ENCODE measurements around the gene CSDE1.
"Not testable (repeated sequence)": the region's sequence is repeated elsewhere in the genome, so short reads cannot be mapped to it uniquely, and the experiment has no call there.

The CSDE1 gene

GRCh38 chr1:114756009-114756892 lies 1.5 kb downstream of the CSDE1 start:
- ATAC-seq = no peak
- Mint-ChIP-seq H3K27me3 (no peaks in the 10 kb centered on the region), H3K4me3 (peak overlapping the region; percentile 97), H3K4me1 (peaks cover 65% of the 10 kb centered on the region), H3K36me3 (peaks cover 7% of the 10 kb centered on the region), H3K27ac (peak overlapping the region; percentile 100), H3K9me3 (peaks cover 2% of the 10 kb centered on the region)

GRCh38 chr1:114755006-114755931 lies 2.5 kb downstream of the CSDE1 start:
- Mint-ChIP-seq H3K27ac (peak overlapping the region; percentile 100), H3K9me3 (peaks cover 2% of the 10 kb centered on the region), H3K4me1 (peaks cover 75% of the 10 kb centered on the region), H3K4me3 (peak overlapping the region; percentile 97), H3K27me3 (no peaks in the 10 kb centered on the region), H3K36me3 (peaks cover 13% of the 10 kb centered on the region)
- ATAC-seq = no peak

- peaks cover 26% of the 10 kb centered on the region for H3K36me3 Mint-ChIP-seq
- not testable (repeated sequence) for H3K27me3 Mint-ChIP-seq, H3K9me3 Mint-ChIP-seq, ATAC-seq, H3K27ac Mint-ChIP-seq
- peak overlapping the region; percentile 29 for H3K4me3 Mint-ChIP-seq
- peaks cover 87% of the 10 kb centered on the region for H3K4me1 Mint-ChIP-seq
Measured at GRCh38 chr1:114753702-114754101, 4.1 kb downstream of the CSDE1 start.

DNA sequence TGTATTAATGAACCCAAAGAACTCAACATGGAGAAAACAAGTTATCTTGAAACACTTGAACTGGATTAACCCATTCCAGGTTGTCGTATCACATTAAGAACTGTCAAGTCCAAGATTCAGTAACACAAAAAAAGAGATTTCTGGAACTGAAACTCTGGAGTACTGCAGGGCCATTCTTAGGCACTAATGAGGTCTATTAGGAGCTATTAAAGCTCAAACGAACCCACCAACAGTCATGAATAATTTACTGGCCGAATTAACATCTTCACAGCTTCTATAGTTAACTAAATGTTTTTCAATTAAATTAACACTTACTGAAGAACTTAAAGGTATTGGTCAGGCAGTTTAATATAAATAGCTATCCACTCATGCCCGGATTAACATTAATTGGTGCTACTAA lies 4.6 kb downstream of the CSDE1 start:
- ATAC-seq = no peak
- peaks cover 32% of the 10 kb centered on the region for H3K36me3 Mint-ChIP-seq
- no peaks in the 10 kb centered on the region for H3K27me3 Mint-ChIP-seq
- peaks cover 87% of the 10 kb centered on the region for H3K4me1 Mint-ChIP-seq
- H3K27ac Mint-ChIP-seq = no peak overlapping the region
- no peak overlapping the region for H3K4me3 Mint-ChIP-seq
- no peaks in the 10 kb centered on the region for H3K9me3 Mint-ChIP-seq

GRCh38 chr1:114750780-114751179 lies 7.0 kb downstream of the CSDE1 start:
- H3K4me1 Mint-ChIP-seq = peaks cover 90% of the 10 kb centered on the region
- no peak for ATAC-seq
- no peaks in the 10 kb centered on the region for H3K9me3 Mint-ChIP-seq
- no peaks in the 10 kb centered on the region for H3K27me3 Mint-ChIP-seq
- H3K36me3 Mint-ChIP-seq = peaks cover 40% of the 10 kb centered on the region
- no peak overlapping the region for H3K27ac Mint-ChIP-seq
- no peak overlapping the region for H3K4me3 Mint-ChIP-seq

- peaks cover 44% of the 10 kb centered on the region for H3K36me3 Mint-ChIP-seq
- H3K4me3 Mint-ChIP-seq = no peak overlapping the region
- ATAC-seq = no peak
- no peak overlapping the region for H3K27ac Mint-ChIP-seq
- no peaks in the 10 kb centered on the region for H3K27me3 Mint-ChIP-seq
- peaks cover 85% of the 10 kb centered on the region for H3K4me1 Mint-ChIP-seq
- H3K9me3 Mint-ChIP-seq = no peaks in the 10 kb centered on the region
Measured at GRCh38 chr1:114749835-114750234, 7.9 kb downstream of the CSDE1 start.

DNA sequence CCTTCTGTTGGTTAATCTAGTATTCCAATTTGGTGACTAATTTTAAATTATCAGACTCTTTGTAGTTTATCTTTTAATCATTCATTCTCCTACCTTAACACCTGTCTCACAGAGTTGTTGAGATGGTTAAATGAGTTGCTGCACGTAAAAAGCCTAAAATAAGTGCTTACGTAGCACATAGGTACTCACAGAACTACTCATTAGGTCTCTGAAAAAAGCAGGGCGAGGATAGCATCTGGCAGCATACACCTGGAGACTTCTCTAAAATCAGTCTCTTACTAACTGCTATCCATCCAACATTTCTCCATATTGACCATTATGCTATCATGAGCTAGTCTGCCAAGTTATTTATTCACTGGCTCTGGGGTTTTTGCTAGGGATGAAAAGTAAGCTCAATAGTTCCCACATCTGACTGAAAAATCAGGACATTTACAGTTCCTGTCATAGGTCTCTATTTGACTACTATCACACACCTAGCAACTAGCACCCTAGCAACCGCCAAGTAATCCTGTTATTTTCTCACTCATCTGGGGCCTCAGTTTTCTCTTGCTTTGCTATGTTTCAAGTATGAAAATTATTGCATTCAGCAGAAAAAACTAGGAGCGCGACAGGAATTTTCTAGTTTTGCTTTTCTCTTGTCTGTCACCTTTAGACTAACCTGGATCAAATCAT lies 11.2 kb downstream of the CSDE1 start:
- peaks cover 49% of the 10 kb centered on the region for H3K36me3 Mint-ChIP-seq
- no peaks in the 10 kb centered on the region for H3K9me3 Mint-ChIP-seq
- no peak overlapping the region for H3K4me3 Mint-ChIP-seq
- peak overlapping the region; percentile 37 for H3K27ac Mint-ChIP-seq
- H3K27me3 Mint-ChIP-seq = no peaks in the 10 kb centered on the region
- no peak for ATAC-seq
- peaks cover 71% of the 10 kb centered on the region for H3K4me1 Mint-ChIP-seq

DNA sequence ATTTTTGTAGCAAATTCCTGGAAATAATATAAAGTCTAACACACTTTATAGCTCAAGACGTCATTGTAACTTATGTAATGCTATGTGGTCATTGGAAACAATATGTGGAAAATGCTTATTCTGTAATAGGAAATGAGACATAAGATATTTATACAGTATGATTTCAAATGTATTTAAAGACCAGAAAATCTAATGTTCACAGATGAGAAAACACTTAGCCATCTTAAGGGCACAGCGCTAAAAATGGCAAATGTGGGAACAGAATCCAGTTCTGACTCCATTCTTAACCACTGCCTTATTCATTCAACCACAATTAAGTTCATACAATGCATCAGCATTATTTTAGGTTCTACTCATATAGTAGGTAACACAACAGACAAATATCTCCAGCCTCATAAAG lies 12.5 kb downstream of the CSDE1 start:
- Mint-ChIP-seq H3K27ac (no peak overlapping the region), H3K36me3 (peaks cover 48% of the 10 kb centered on the region), H3K27me3 (no peaks in the 10 kb centered on the region), H3K4me3 (no peak overlapping the region), H3K4me1 (peaks cover 64% of the 10 kb centered on the region), H3K9me3 (no peaks in the 10 kb centered on the region)
- no peak for ATAC-seq

DNA sequence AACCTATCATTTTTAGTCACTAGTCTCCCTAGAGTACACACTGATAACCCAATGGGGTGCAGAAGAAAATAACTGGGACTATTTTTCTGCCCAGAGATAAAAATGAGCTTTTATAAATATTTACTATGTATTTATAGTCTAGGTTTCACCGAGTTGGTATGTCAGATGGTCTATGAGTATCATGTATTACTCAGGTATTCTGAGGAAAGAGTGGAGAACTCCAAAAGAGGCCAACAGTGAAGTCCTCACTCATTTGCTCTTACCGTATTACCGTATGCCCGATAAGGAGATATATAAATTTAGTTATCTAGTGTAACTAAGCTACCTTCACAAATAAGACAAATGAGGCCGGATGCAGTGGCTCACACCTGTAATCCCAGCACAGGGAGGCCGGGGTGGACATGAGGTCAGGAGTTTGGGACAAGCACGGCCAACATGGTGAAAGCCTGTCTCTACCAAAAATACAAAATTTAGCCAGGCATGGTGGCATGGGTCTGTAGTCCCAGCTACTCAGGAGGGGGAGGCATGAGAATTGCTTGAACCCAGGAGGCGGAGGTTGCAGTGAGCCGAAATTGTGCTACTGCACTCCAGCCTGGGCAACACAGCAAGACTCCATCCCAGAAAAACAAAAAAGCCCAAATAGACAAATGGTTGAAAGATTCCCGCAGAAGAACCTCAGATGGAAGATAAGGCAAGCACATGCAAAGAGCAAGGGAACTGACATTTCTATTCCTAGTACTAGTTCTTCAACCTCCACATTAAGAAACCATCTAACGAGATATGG lies 15.6 kb downstream of the CSDE1 start:
- no peak for ATAC-seq
- Mint-ChIP-seq H3K9me3 (no peaks in the 10 kb centered on the region), H3K4me3 (no peak overlapping the region), H3K36me3 (peaks cover 30% of the 10 kb centered on the region), H3K27ac (no peak overlapping the region), H3K4me1 (peaks cover 41% of the 10 kb centered on the region), H3K27me3 (no peaks in the 10 kb centered on the region)

DNA sequence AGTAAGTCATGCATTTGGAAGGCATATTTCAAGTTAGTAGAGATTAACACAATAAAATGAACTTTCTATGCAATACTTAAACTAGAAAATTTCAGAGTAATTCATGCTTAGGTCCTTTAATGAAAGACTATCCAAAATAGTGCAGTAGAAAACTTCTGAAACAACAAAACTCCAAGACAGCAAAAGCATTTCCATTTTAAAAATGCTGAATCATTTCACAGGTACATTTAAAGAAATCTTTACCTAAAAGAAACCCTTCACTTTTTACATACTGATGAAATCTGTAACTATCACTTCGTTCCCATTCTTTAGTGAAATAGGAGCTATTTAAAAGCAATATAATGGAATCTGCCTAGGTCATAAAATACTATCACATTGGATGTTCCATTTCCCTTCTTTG lies 17.5 kb downstream of the CSDE1 start:
- H3K4me1 Mint-ChIP-seq = peaks cover 23% of the 10 kb centered on the region
- H3K4me3 Mint-ChIP-seq = no peak overlapping the region
- H3K27ac Mint-ChIP-seq = no peak overlapping the region
- peaks cover 32% of the 10 kb centered on the region for H3K36me3 Mint-ChIP-seq
- ATAC-seq = no peak
- H3K27me3 Mint-ChIP-seq = no peaks in the 10 kb centered on the region
- H3K9me3 Mint-ChIP-seq = no peaks in the 10 kb centered on the region

DNA sequence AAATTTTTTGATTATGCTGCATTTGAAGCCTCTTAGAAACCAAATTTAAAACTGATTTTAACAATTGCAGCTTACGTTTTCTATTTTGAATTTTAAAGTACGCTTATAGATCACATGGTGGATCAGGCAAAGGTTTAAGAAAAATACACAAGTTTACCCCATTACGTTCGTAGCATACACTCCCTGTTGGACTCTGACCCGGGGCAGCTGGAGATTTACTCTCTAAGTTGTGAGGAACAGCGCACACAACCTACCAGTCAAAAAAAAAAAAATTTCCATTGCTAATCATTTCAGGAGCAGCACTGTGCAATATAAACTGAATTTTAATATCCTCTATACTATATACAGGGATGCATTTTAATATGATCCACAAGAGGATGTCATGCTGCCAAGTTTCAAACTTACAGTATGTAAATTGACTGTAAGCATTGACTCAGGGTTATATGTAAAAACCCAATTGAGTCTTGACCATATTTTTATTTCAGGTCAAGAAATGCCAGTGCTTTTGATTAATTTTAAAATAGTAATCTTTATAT lies 20.4 kb downstream of the CSDE1 start:
- Mint-ChIP-seq H3K4me3 (no peak overlapping the region), H3K27me3 (no peaks in the 10 kb centered on the region), H3K9me3 (no peaks in the 10 kb centered on the region), H3K27ac (no peak overlapping the region), H3K36me3 (peaks cover 45% of the 10 kb centered on the region), H3K4me1 (peaks cover 11% of the 10 kb centered on the region)
- ATAC-seq = no peak

DNA sequence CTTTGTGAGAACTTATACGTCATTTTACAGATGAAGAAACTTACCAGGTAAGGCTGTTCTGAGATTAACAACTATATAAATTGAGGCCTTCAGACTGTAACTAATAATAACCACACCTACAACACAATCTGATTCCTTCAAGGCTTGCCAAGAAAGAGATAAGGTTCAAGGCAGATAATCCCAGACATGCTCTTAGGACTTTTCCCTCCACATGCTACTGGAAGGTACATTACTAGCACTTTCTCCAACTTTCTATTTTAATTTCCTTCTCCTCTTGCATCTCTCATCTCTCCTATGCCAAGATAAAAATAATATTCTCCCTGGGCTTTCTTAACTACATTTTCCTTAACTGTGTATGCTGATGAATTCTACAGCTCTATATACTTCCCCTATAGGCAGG lies 22.3 kb downstream of the CSDE1 start:
- Mint-ChIP-seq H3K4me3 (no peak overlapping the region), H3K27me3 (no peaks in the 10 kb centered on the region), H3K9me3 (no peaks in the 10 kb centered on the region), H3K36me3 (peaks cover 55% of the 10 kb centered on the region), H3K27ac (peak overlapping the region; percentile 4), H3K4me1 (no peaks in the 10 kb centered on the region)
- ATAC-seq = no peak

DNA sequence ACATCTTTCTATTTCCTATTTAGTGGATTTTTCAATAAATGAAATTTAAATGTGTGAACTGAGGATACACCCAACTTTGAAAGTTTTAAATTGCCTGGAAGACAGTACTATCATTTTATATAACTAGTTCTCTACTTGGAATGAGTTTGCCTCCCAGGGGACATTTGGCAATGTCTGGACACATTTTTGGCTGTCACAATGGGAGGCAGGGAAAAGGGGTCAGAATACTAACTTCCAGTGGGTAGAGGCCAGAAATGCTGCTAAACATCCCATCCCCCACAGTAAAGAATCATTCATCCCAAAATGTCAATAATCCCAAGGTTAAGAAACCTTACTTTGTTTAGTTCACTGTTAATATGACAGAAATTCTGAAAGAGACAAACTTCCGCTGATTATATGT lies 28.0 kb downstream of the CSDE1 start:
- H3K9me3 Mint-ChIP-seq = no peaks in the 10 kb centered on the region
- peaks cover 81% of the 10 kb centered on the region for H3K36me3 Mint-ChIP-seq
- H3K4me3 Mint-ChIP-seq = no peak overlapping the region
- no peak for ATAC-seq
- no peaks in the 10 kb centered on the region for H3K27me3 Mint-ChIP-seq
- H3K27ac Mint-ChIP-seq = peak overlapping the region; percentile 37
- no peaks in the 10 kb centered on the region for H3K4me1 Mint-ChIP-seq

GRCh38 chr1:114728553-114728952 lies 29.2 kb downstream of the CSDE1 start:
- no peaks in the 10 kb centered on the region for H3K27me3 Mint-ChIP-seq
- H3K4me1 Mint-ChIP-seq = no peaks in the 10 kb centered on the region
- no peak overlapping the region for H3K4me3 Mint-ChIP-seq
- no peak for ATAC-seq
- H3K9me3 Mint-ChIP-seq = no peaks in the 10 kb centered on the region
- H3K27ac Mint-ChIP-seq = peak overlapping the region; percentile 37
- H3K36me3 Mint-ChIP-seq = peaks cover 82% of the 10 kb centered on the region

Measured in stimulated activated memory B cell treated with anti-CD40 and anti-IgM and Interleukin-4, amounts not matched to agents 10 μg/mL and 1 μg/mL and 100 μg/mL, for 72 hours (primary cell).